WTC11 (cell line): ENCODE measurements around the gene ANKRD17. TPM values are rescaled to one million over a fixed set of nuclear protein-coding genes. Genes with fewer than 3 reads are reported as not detected.

Experiments
- ATAC-seq: fragments of 200-7000 bp; cut with Tn5 transposase; 2 replicates; pipeline ENCODE4 v1.10.0; 2021; ENCODE audit warnings: mild to moderate bottlenecking, moderate library complexity
- CTCF ChIA-PET: fragments of 300-600 bp; sonication (Branson Sonifier 250); formaldehyde crosslinking; loops from one replicate; lab custom pipeline; 2021; ENCODE audit warnings: antibody characterized with exemption; lab: Charles Lee
- POLR2A ChIA-PET: fragments of 350-600 bp; sonication (Branson Sonifier 250); formaldehyde crosslinking; loops from one replicate; lab custom pipeline; 2021; ENCODE audit warnings: antibody characterized with exemption; lab: Charles Lee
- DNase-seq: peaks from one replicate; pipeline ENCODE4 v3.0.0; 2021; ENCODE audit warnings: low spot score
- H3K27ac Mint-ChIP-seq: 2 replicates; pipeline ENCODE4 v1.8.0; 2021; ENCODE audit warnings: mixed read lengths
- H3K27me3 Mint-ChIP-seq: 2 replicates; pipeline ENCODE4 v1.8.0; 2021; ENCODE audit warnings: low read depth, mild to moderate bottlenecking, moderate library complexity, mixed read lengths
- H3K36me3 Mint-ChIP-seq: 2 replicates; pipeline ENCODE4 v1.8.0; 2021; ENCODE audit warnings: mixed read lengths
- H3K4me1 Mint-ChIP-seq: 2 replicates; pipeline ENCODE4 v1.8.0; 2022; ENCODE audit warnings: mixed read lengths
- H3K4me3 Mint-ChIP-seq: 2 replicates; pipeline ENCODE4 v1.8.0; 2021; ENCODE audit warnings: mild to moderate bottlenecking, moderate library complexity, mixed read lengths
- H3K9me3 Mint-ChIP-seq: 2 replicates; pipeline ENCODE4 v1.8.0; 2021; ENCODE audit warnings: mixed read lengths
- ATF3 ChIP-seq: sonication (generic); formaldehyde crosslinking; conservative IDR thresholded peaks from 2 replicates; pipeline ENCODE4 v1.8.1; 2022; ENCODE audit warnings: mild to moderate bottlenecking, missing genetic modification reagents
- CDX4 ChIP-seq: fragments of 250-450 bp; sonication (Bioruptor Pico); IDR thresholded peaks from 2 replicates; pipeline ENCODE4 v1.9.0; 2021; ENCODE audit warnings: moderate library complexity, mild to moderate bottlenecking, inconsistent platforms, borderline replicate concordance
- E2F5 ChIP-seq: sonication (generic); formaldehyde crosslinking; IDR thresholded peaks from 2 replicates; pipeline ENCODE4 v1.8.1; 2022; ENCODE audit warnings: mild to moderate bottlenecking, moderate library complexity, missing genetic modification reagents
- FOXK1 ChIP-seq: sonication (generic); formaldehyde crosslinking; IDR thresholded peaks from 2 replicates; pipeline ENCODE4 v1.8.0; 2022; ENCODE audit warnings: mild to moderate bottlenecking, moderate library complexity, missing genetic modification reagents
- GRHL2 ChIP-seq: fragments of 250-450 bp; sonication (Bioruptor Pico); IDR thresholded peaks from 2 replicates; pipeline ENCODE4 v1.8.0; 2022; ENCODE audit warnings: mild to moderate bottlenecking, moderate library complexity; ENCODE audit not compliant: insufficient replicate concordance, severe bottlenecking
- GTF2I ChIP-seq: fragments of 250-450 bp; sonication (Bioruptor Pico); conservative IDR thresholded peaks from 2 replicates; pipeline ENCODE4 v1.4.0; 2021; ENCODE audit warnings: mild to moderate bottlenecking
- HMGXB4 ChIP-seq: sonication (generic); formaldehyde crosslinking; IDR thresholded peaks from 2 replicates; pipeline ENCODE4 v1.8.1; 2023; ENCODE audit warnings: mild to moderate bottlenecking, moderate library complexity, missing genetic modification reagents
- IRF1 ChIP-seq: sonication (generic); formaldehyde crosslinking; IDR thresholded peaks from 2 replicates; pipeline ENCODE4 v1.8.0; 2023; ENCODE audit warnings: missing genetic modification reagents
- MLX ChIP-seq: sonication (generic); formaldehyde crosslinking; IDR thresholded peaks from 2 replicates; pipeline ENCODE4 v1.8.1; 2023; ENCODE audit warnings: mild to moderate bottlenecking, missing genetic modification reagents, moderate library complexity
- NFATC4 ChIP-seq: fragments of 250-450 bp; sonication (Bioruptor Pico); IDR thresholded peaks from 2 replicates; pipeline ENCODE4 v1.9.0; 2021; ENCODE audit warnings: mild to moderate bottlenecking
- NFE2L1 ChIP-seq: sonication (generic); formaldehyde crosslinking; IDR thresholded peaks from 2 replicates; pipeline ENCODE4 v1.8.1; 2023; ENCODE audit warnings: missing genetic modification reagents
- OVOL2 ChIP-seq: fragments of 250-450 bp; sonication (Bioruptor Pico); IDR thresholded peaks from 2 replicates; pipeline ENCODE4 v1.9.0; 2021; ENCODE audit warnings: mild to moderate bottlenecking, borderline replicate concordance
- SOX15 ChIP-seq: fragments of 250-450 bp; sonication (Bioruptor Pico); IDR thresholded peaks from 2 replicates; pipeline ENCODE4 v1.9.0; 2021; ENCODE audit warnings: mild to moderate bottlenecking
- STAT6 ChIP-seq: sonication (generic); formaldehyde crosslinking; conservative IDR thresholded peaks from 2 replicates; pipeline ENCODE4 v1.8.1; 2023; ENCODE audit warnings: mild to moderate bottlenecking, low read depth, missing genetic modification reagents, moderate library complexity
- TP53 ChIP-seq: sonication (generic); formaldehyde crosslinking; IDR thresholded peaks from 2 replicates; pipeline ENCODE4 v1.8.1; 2023; ENCODE audit warnings: mild to moderate bottlenecking, missing genetic modification reagents
- USF2 ChIP-seq: sonication (generic); formaldehyde crosslinking; IDR thresholded peaks from 2 replicates; pipeline ENCODE4 v1.8.1; 2023; ENCODE audit warnings: mild to moderate bottlenecking, missing genetic modification reagents, moderate library complexity
- ZBTB43 ChIP-seq: sonication (generic); formaldehyde crosslinking; IDR thresholded peaks from 2 replicates; pipeline ENCODE4 v1.8.1; 2023; ENCODE audit warnings: mild to moderate bottlenecking, missing genetic modification reagents
- ZNF138 ChIP-seq: sonication (generic); formaldehyde crosslinking; conservative IDR thresholded peaks from 2 replicates; pipeline ENCODE4 v1.8.1; 2022; ENCODE audit warnings: mild to moderate bottlenecking, moderate library complexity, missing genetic modification reagents
- ZNF219 ChIP-seq: sonication (generic); formaldehyde crosslinking; IDR thresholded peaks from 2 replicates; pipeline ENCODE4 v1.8.0; 2023; ENCODE audit warnings: missing genetic modification reagents, mild to moderate bottlenecking, borderline replicate concordance
- ZNF232 ChIP-seq: sonication (generic); formaldehyde crosslinking; IDR thresholded peaks from 2 replicates; pipeline ENCODE4 v1.8.0; 2022; ENCODE audit warnings: mild to moderate bottlenecking, missing genetic modification reagents
- ZNF263 ChIP-seq: sonication (generic); formaldehyde crosslinking; IDR thresholded peaks from 2 replicates; pipeline ENCODE4 v1.8.1; 2022; ENCODE audit warnings: low read depth, mild to moderate bottlenecking, moderate library complexity, missing genetic modification reagents
- ZNF671 ChIP-seq: fragments of 250-450 bp; sonication (Bioruptor Pico); IDR thresholded peaks from 2 replicates; pipeline ENCODE4 v1.8.0; 2021; ENCODE audit warnings: mild to moderate bottlenecking
- ZSCAN18 ChIP-seq: fragments of 250-450 bp; sonication (Bioruptor Pico); IDR thresholded peaks from 2 replicates; pipeline ENCODE4 v2.1.2; 2022; ENCODE audit warnings: mild to moderate bottlenecking, moderate library complexity
- total RNA-seq: library from RNA; stranded (reverse); gene quantifications from 3 replicates; pipeline ENCODE4 v1.2.3, GENCODE V29; 2021

ANKRD17 gene
- total RNA-seq, 1 experiment from 2014 or later: 76.0 TPM

- Mint-ChIP-seq H3K27me3 (no peaks in the 10 kb centered on the region), H3K4me3 (no peak overlapping the region), H3K4me1 (no peaks in the 10 kb centered on the region), H3K36me3 (no peaks in the 10 kb centered on the region; the same call in 1 of the 2 replicates), H3K9me3 (peaks cover 18% of the 10 kb centered on the region), H3K27ac (no peak overlapping the region)
- ChIA-PET POLR2A (no interaction called here), CTCF (no interaction called here)
- DNase-seq (no peak), ATAC-seq (no peak)
- TF ChIP-seq NFE2L1 (CRISPR knock-in tag) (no peak), OVOL2 (CRISPR knock-in tag) (no peak), MLX (CRISPR knock-in tag) (no peak), ZNF138 (no peak), ZNF232 (CRISPR knock-in tag) (no peak), ZNF263 (CRISPR knock-in tag) (no peak), TP53 (CRISPR knock-in tag) (no peak), ATF3 (no peak), GRHL2 (no peak), GTF2I (CRISPR knock-in tag) (no peak), HMGXB4 (CRISPR knock-in tag) (no peak), SOX15 (no peak), NFATC4 (CRISPR knock-in tag) (no peak), ZBTB43 (CRISPR knock-in tag) (no peak), USF2 (CRISPR knock-in tag) (no peak), ZSCAN18 (CRISPR knock-in tag) (no peak), CDX4 (CRISPR knock-in tag) (no peak), ZNF219 (CRISPR knock-in tag) (no peak)
These were observed 22.8 kb upstream of the ANKRD17 start for GRCh38 chr4:73281396-73281795.

- ATAC-seq (no peak), DNase-seq (no peak)
- Mint-ChIP-seq H3K27me3 (no peaks in the 10 kb centered on the region; the same call in 1 of the 2 replicates), H3K9me3 (peaks cover 22% of the 10 kb centered on the region), H3K4me1 (no peaks in the 10 kb centered on the region), H3K27ac (no peak overlapping the region), H3K36me3 (peaks cover 2% of the 10 kb centered on the region), H3K4me3 (no peak overlapping the region)
- ChIA-PET CTCF (no interaction called here), POLR2A (no interaction called here)
- TF ChIP-seq STAT6 (no peak), FOXK1 (CRISPR knock-in tag) (no peak), ZNF671 (no peak), USF2 (CRISPR knock-in tag) (no peak), E2F5 (no peak), GTF2I (CRISPR knock-in tag) (no peak), IRF1 (CRISPR knock-in tag) (no peak)
These were observed 18.6 kb upstream of the ANKRD17 start for GRCh38 chr4:73277201-73277600.
